ENCODE measurements around the gene ADPRH. TPM values are rescaled to one million over a fixed set of nuclear protein-coding genes. Genes with fewer than 3 reads are reported as not detected.
"Not testable (repeated sequence)": the region's sequence is repeated elsewhere in the genome, so short reads cannot be mapped to it uniquely, and the experiment has no call there.

ADPRH gene
- total and polyA plus RNA-seq, 4 experiments from 2014 or later = 1.2 to 3.4 (median 1.7) TPM

DNA sequence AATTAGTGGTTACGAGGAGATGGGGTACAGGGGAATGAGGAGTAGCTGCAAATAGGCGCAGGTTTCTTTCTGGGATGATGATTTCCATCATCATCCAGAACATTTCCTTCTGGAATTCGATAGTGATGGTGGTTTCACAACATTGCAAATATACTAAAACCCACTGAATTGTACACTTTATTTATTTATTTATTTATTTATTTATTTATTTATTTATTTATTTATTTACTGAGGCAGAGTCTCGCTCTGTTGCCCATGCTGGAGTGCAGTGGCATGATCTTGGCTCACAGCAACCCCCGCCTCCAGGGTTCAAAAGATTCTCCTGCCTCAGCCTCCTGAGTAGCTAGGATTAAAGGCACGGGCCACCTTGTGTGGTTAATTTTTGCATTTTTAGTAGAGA lies 26.4 kb upstream of the ADPRH start:
- H3K4me1 Mint-ChIP-seq; intact Hi-C loops (cut with micrococcal nuclease); H3K4me1 ChIP-seq (ENCODE audit: insufficient read depth, low read length); H3K9me3 ChIP-seq (ENCODE audit: control insufficient read depth in 1 of 2, low read length in 2 of 2); H3K4me3 ChIP-seq (ENCODE audit: low read length in 2 of 2); H3K36me3 Mint-ChIP-seq; H3K27ac Mint-ChIP-seq; H3K27ac ChIP-seq (ENCODE audit: low read depth, low read length); H3K4me3 Mint-ChIP-seq; POLR2A ChIA-PET (ENCODE audit: partially characterized antibody); H3K9me3 Mint-ChIP-seq; CTCF ChIA-PET (ENCODE audit: partially characterized antibody); DNase-seq; H3K27me3 Mint-ChIP-seq; H3K27me3 ChIP-seq (ENCODE audit: insufficient read depth, low read length); H3K36me3 ChIP-seq (ENCODE audit: insufficient read depth, low read length): not testable (repeated sequence)

- Mint-ChIP-seq H3K4me1 (peaks cover 3 to 10% (median 9%) of the 10 kb centered on the region in 4 donors), H3K9me3 (no peaks in the 10 kb centered on the region), H3K4me3 (no peak overlapping the region), H3K27ac (peak overlapping the region in 1 of 7 donors; percentile 13), H3K36me3 (no peaks in the 10 kb centered on the region), H3K27me3 (no peaks in the 10 kb centered on the region)
- intact Hi-C loops (cut with micrococcal nuclease) = no loop called here
- DNase-seq = no peak
- peaks cover 7% of the 10 kb centered on the region for H3K4me1 ChIP-seq (ENCODE audit: insufficient read depth, low read length)
- no peaks in the 10 kb centered on the region for H3K27me3 ChIP-seq (ENCODE audit: insufficient read depth, low read length)
- ChIA-PET CTCF (ENCODE audit: partially characterized antibody) (no interaction called here), POLR2A (ENCODE audit: partially characterized antibody) (no interaction called here)
- no peaks in the 10 kb centered on the region for H3K36me3 ChIP-seq (ENCODE audit: insufficient read depth, low read length)
- H3K4me3 ChIP-seq (ENCODE audit: low read length in 2 of 2) = no peak overlapping the region
- H3K27ac ChIP-seq (ENCODE audit: low read depth, low read length) = no peak overlapping the region
- H3K9me3 ChIP-seq (ENCODE audit: control insufficient read depth in 1 of 2, low read length in 2 of 2) = no peaks in the 10 kb centered on the region
These were observed 25.4 kb upstream of the ADPRH start for GRCh38 chr3:119553823-119554415.

DNA sequence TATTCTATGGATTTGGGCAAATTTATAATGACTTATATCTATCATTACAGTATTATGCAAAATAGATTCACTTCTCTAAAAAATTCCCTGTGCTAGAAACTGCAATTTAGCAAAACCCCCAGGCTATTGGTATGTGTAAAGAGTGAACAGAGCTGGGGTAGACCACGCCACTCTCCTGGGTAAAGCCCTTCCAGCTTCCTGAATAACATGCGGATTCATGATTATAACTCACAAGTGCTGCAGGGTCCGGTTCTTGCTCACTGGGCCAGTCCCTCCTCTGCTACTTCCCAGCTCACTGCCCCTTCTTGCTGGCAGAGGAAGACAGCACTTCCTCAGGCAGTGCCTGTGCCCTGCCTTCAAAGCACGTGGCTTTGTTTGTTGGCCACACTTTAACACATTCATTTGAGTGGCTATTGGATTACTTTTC lies 24.0 kb upstream of the ADPRH start:
- CTCF ChIA-PET (ENCODE audit: partially characterized antibody) = no interaction called here
- no peaks in the 10 kb centered on the region for H3K9me3 Mint-ChIP-seq
- Histone ChIP-seq H3K27me3 (ENCODE audit: insufficient read depth, low read length) (no peaks in the 10 kb centered on the region), H3K36me3 (ENCODE audit: insufficient read depth, low read length) (no peaks in the 10 kb centered on the region), H3K9me3 (ENCODE audit: control insufficient read depth in 1 of 2, low read length in 2 of 2) (no peaks in the 10 kb centered on the region), H3K27ac (ENCODE audit: low read depth, low read length) (no peak overlapping the region), H3K4me3 (ENCODE audit: low read length in 2 of 2) (no peak overlapping the region), H3K4me1 (ENCODE audit: insufficient read depth, low read length) (peaks cover 18% of the 10 kb centered on the region)
- intact Hi-C loops (cut with micrococcal nuclease) = no loop called here
- no peak for DNase-seq
- H3K27ac Mint-ChIP-seq = no peak overlapping the region
- no peaks in the 10 kb centered on the region for H3K27me3 Mint-ChIP-seq
- POLR2A ChIA-PET (ENCODE audit: partially characterized antibody) = no interaction called here
- H3K4me1 Mint-ChIP-seq = peaks cover 7 to 18% (median 14%) of the 10 kb centered on the region in 4 donors
- no peaks in the 10 kb centered on the region for H3K36me3 Mint-ChIP-seq
- H3K4me3 Mint-ChIP-seq = peak overlapping the region in 1 of 8 donors; percentile 12

- intact Hi-C loops (cut with micrococcal nuclease) = no loop called here
- no peak overlapping the region for H3K27ac ChIP-seq (ENCODE audit: low read depth, low read length)
- H3K4me3 Mint-ChIP-seq = no peak overlapping the region
- DNase-seq = no peak
- peaks cover 18% of the 10 kb centered on the region for H3K4me1 ChIP-seq (ENCODE audit: insufficient read depth, low read length)
- no peak overlapping the region for H3K4me3 ChIP-seq (ENCODE audit: low read length in 2 of 2)
- no peaks in the 10 kb centered on the region for H3K27me3 ChIP-seq (ENCODE audit: insufficient read depth, low read length)
- H3K36me3 Mint-ChIP-seq = no peaks in the 10 kb centered on the region
- no peaks in the 10 kb centered on the region for H3K9me3 Mint-ChIP-seq
- no peaks in the 10 kb centered on the region for H3K36me3 ChIP-seq (ENCODE audit: insufficient read depth, low read length)
- H3K9me3 ChIP-seq (ENCODE audit: control insufficient read depth in 1 of 2, low read length in 2 of 2) = no peaks in the 10 kb centered on the region
- H3K27me3 Mint-ChIP-seq = no peaks in the 10 kb centered on the region
- ChIA-PET CTCF (ENCODE audit: partially characterized antibody) (no interaction called here), POLR2A (ENCODE audit: partially characterized antibody) (no interaction called here)
- H3K4me1 Mint-ChIP-seq = peaks cover 7 to 20% (median 14%) of the 10 kb centered on the region in 4 donors
- H3K27ac Mint-ChIP-seq = peak overlapping the region in 1 of 7 donors; percentile 39
These were observed 23.4 kb upstream of the ADPRH start for GRCh38 chr3:119555929-119556328.

DNA sequence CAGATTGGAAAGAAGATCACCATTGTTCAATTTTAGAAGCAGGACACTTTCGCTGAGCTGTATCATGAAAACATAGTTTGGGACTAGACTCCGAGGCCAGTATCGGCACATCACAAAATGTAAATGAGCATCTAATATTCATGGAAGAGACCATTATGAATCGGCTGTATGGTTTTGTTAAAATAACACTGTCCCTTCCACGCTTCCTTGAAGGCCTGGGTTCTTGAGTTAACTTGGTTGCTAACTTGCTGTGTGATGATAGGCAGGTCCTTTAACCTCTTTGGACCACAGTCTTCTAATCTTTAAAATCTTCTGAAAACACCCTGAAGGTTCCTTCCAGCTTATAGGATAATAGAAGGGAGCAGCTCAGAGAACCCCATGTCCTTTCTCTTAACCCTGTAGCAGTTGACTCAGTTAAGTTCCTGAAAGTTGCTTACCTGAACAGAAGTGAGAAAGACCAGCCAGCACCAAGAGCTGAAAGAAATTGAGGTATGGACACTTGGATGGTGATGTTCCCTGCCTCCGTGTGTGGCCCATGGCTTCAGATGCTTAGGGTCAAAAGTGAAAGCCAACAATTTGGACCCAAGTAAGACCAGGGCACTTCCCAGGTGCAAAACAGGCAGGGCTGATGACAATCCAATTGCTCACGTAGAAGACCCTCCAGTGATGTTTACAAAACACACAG lies 22.0 kb upstream of the ADPRH start:
- no peaks in the 10 kb centered on the region for H3K9me3 Mint-ChIP-seq

GRCh38 chr3:119557877-119558269 lies 21.4 kb upstream of the ADPRH start:
- Mint-ChIP-seq H3K27me3 (no peaks in the 10 kb centered on the region), H3K27ac (peak overlapping the region in 2 of 7 donors; percentile 25 to 64), H3K9me3 (no peaks in the 10 kb centered on the region), H3K4me3 (peak overlapping the region in 3 of 8 donors; percentile 5 to 61 (median 56)), H3K4me1 (peaks cover 15 to 28% (median 21%) of the 10 kb centered on the region in 4 donors), H3K36me3 (no peaks in the 10 kb centered on the region)
- H3K36me3 ChIP-seq (ENCODE audit: insufficient read depth, low read length) = no peaks in the 10 kb centered on the region
- H3K4me1 ChIP-seq (ENCODE audit: insufficient read depth, low read length) = peaks cover 25% of the 10 kb centered on the region
- intact Hi-C loops (cut with micrococcal nuclease) = loop anchor here (2.0 kb wide), 1 partner anchor 673 kb away; no protein-coding TSS in a partner anchor
- ChIA-PET CTCF (ENCODE audit: partially characterized antibody) (no interaction called here), POLR2A (ENCODE audit: partially characterized antibody) (no interaction called here)
- H3K27ac ChIP-seq (ENCODE audit: low read depth, low read length) = no peak overlapping the region
- no peak for DNase-seq
- no peaks in the 10 kb centered on the region for H3K9me3 ChIP-seq (ENCODE audit: control insufficient read depth in 1 of 2, low read length in 2 of 2)
- no peaks in the 10 kb centered on the region for H3K27me3 ChIP-seq (ENCODE audit: insufficient read depth, low read length)
- H3K4me3 ChIP-seq (ENCODE audit: low read length in 2 of 2) = no peak overlapping the region

More for the DNA sequence above, 22.0 kb upstream of the ADPRH start:
- Histone ChIP-seq H3K4me1 (ENCODE audit: insufficient read depth, low read length) (peaks cover 20% of the 10 kb centered on the region), H3K4me3 (ENCODE audit: low read length in 2 of 2) (no peak overlapping the region), H3K27ac (ENCODE audit: low read depth, low read length) (no peak overlapping the region), H3K36me3 (ENCODE audit: insufficient read depth, low read length) (no peaks in the 10 kb centered on the region), H3K27me3 (ENCODE audit: insufficient read depth, low read length) (no peaks in the 10 kb centered on the region), H3K9me3 (ENCODE audit: control insufficient read depth in 1 of 2, low read length in 2 of 2) (no peaks in the 10 kb centered on the region)
- H3K27ac Mint-ChIP-seq = peak overlapping the region in 2 of 7 donors; percentile 10 to 25
- H3K4me1 Mint-ChIP-seq = peaks cover 10 to 22% (median 16%) of the 10 kb centered on the region in 4 donors
- CTCF ChIA-PET (ENCODE audit: partially characterized antibody) = no interaction called here
- POLR2A ChIA-PET (ENCODE audit: partially characterized antibody) = no interaction called here
- H3K27me3 Mint-ChIP-seq = no peaks in the 10 kb centered on the region
- intact Hi-C loops (cut with micrococcal nuclease) = no loop called here
- no peak for DNase-seq
- no peaks in the 10 kb centered on the region for H3K36me3 Mint-ChIP-seq
- H3K4me3 Mint-ChIP-seq = peak overlapping the region in 2 of 8 donors; percentile 38 to 61

DNA sequence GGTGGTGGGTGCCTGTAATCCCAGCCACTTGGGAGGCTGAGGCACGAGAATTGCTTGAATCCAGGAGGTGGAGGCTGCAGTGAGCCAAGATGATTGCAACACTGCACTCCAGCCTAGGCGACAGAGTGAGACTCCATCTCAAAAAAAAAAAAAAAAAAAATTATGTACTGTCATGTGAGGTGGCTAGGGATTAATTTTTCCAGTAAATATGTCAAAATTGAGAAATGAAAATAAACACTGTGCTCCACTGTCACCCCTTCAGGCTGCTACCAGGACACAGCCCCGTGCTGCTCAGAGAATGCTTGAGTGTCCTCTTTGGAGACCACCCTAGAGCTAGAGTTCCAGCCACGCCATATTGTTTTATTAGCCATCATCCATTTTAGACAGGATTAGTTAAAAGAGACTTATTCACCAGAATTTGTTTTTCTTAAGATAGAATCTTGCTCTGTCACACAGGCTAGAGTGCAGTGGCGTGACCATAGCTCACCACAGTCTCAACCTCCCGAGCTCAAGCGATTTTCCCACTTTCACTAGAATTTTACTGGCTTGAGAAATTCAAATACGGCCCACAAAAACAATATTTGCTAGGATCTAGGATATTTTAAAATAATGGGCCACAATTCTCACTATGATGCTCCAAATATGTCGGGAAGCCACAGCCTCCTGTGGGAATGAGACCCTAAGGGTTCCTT lies 20.5 kb upstream of the ADPRH start:
- intact Hi-C loops (cut with micrococcal nuclease) = loop anchor here (2.0 kb wide), 1 partner anchor 674 kb away; no protein-coding TSS in a partner anchor
- H3K4me1 ChIP-seq (ENCODE audit: insufficient read depth, low read length) = peaks cover 25% of the 10 kb centered on the region
- no peaks in the 10 kb centered on the region for H3K36me3 ChIP-seq (ENCODE audit: insufficient read depth, low read length)
- Mint-ChIP-seq H3K4me1 (peaks cover 16 to 29% (median 21%) of the 10 kb centered on the region in 4 donors), H3K36me3 (no peaks in the 10 kb centered on the region), H3K9me3 (no peaks in the 10 kb centered on the region), H3K27ac (peak overlapping the region in 3 of 7 donors; percentile 9 to 62 (median 44)), H3K27me3 (no peaks in the 10 kb centered on the region), H3K4me3 (peak overlapping the region in 5 of 8 donors; percentile 33 to 61 (median 57))
- no peaks in the 10 kb centered on the region for H3K9me3 ChIP-seq (ENCODE audit: control insufficient read depth in 1 of 2, low read length in 2 of 2)
- peak overlapping the region in 1 of 2 donors; percentile 31 for H3K4me3 ChIP-seq (ENCODE audit: low read length in 2 of 2)
- no peaks in the 10 kb centered on the region for H3K27me3 ChIP-seq (ENCODE audit: insufficient read depth, low read length)
- CTCF ChIA-PET (ENCODE audit: partially characterized antibody) = interaction anchor here (0.7 to 1.5 kb wide), 4 partner anchors 16 to 193 kb away, joined by 3 to 8 read pairs (median 3); no protein-coding TSS in a partner anchor
- no peak for DNase-seq
- POLR2A ChIA-PET (ENCODE audit: partially characterized antibody) = interaction anchor here (1.0 kb wide), 1 partner anchor 23 kb away, joined by 3 read pairs; no protein-coding TSS in a partner anchor
- peak overlapping the region; percentile 16 for H3K27ac ChIP-seq (ENCODE audit: low read depth, low read length)

Data from CD4-positive, alpha-beta memory T cell (primary cell).